Measurements from ENCODE around the gene PAXX.

PAXX gene, protein sequence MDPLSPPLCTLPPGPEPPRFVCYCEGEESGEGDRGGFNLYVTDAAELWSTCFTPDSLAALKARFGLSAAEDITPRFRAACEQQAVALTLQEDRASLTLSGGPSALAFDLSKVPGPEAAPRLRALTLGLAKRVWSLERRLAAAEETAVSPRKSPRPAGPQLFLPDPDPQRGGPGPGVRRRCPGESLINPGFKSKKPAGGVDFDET

DNA sequence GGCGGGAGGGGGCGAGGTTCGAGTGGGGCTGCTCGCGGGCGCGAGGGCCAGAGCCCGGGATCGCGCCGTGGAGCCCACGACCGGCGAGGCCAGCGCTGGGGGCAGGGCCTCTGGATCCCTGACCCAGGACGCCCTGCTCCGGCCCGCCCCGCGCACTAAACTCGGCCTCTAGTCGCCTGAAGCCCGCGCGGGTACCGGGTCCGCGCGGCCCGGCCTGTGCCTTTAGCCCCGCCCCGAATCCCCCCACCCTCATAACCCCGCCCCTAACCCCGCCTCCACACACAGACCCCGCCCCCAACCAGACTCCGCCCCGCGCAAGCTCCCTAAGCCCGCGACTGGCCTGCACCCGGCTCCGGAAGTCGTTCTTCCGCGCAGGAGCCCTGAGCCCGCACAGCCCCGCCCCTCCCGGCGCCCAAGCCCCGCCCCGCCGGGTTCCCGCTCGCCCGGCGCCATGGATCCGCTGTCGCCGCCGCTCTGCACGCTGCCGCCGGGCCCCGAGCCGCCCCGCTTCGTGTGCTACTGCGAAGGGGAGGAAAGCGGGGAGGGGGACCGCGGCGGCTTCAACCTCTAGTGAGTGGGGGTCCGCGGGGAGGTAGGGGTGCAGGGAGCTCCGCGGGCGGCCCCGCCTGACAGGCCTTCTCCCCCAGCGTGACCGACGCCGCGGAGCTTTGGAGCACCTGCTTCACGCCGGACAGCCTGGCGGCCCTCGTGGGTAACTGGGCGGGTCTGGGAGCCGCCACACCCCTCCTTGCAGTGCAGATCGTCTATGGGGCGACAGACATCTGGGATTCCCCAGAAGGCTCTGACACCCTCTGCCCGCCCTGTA is at the start of gene PAXX:
Gene PAXX (plus strand): TSS at position 430 of the 826 bp plus-strand sequence. CDS start 22 bp downstream, at position 452.
- DNase-seq (ENCODE audit: low read depth in 2 of 3, low spot score in 2 of 3): peak; percentile 85 to 92 (median 90)

- no peak for DNase-seq (ENCODE audit: low read depth in 2 of 3, low spot score in 2 of 3)
Observed at GRCh38 chr9:136942881-136943230, 49.4 kb upstream of the PAXX start.

DNA sequence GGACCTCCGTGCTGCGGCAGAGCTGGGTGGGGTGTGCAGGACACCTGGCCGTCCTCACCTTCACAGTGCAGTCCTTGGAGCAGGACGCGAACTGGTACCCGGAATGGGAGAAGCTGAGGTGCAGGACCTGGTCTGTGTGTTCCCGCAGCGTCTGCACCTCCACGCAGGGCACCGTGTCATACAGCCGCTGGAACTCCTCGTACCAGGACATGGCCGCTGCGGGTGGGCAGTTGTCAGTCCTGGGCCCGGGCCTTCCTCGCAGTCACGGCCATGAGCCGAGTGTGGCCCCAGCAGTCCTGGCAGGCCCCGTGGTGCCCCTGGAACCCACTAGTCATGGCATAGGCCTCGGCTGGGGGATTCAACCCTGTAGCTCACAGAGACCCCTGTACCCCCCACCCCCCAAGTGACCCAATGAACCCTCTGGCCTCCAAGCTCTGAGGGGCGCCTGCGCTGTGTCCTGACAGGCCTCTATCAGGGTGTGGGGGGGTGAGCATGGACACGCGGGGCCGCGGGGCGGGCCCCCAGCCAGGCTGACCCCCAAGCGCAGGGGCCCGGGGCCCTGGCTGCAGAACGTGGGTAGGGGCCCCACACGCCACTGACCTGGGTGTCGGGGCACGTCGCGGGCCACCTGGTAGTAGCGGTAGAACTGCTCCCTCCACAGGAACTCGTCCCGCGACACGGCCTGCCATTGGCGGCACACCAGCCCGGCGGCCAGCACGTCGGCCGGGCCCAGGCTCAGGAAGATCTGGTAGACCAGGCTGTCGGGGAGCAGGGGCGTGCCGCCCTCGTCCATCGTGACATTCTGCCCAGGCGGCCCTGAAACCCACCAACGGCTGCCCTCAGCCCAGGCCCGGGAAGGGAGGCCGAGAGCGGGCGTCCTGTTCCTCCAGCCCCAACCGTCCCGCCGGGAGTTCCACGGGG is 48.7 kb upstream of the PAXX start:
- DNase-seq (ENCODE audit: low read depth in 2 of 3, low spot score in 2 of 3): peak in 1 of 3 experiments; percentile 39

DNA sequence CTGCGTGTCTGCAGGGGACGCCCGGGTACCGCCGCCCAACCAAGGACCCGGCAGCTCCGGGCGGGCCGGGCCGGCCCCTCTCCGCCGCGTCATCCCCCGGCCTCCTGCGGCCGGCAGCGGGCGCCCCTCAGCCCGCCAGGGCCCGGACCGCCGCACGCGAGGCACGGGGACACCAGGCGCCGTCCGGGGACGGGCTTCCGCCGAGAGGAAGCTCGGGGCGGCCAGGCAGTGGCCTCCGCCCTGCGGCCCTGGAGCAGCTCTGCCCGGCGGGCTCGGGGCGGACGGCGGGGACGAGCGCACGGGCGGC is 48.1 kb upstream of the PAXX start:
- no peak for DNase-seq (ENCODE audit: low read depth in 2 of 3, low spot score in 2 of 3)

GRCh38 chr9:136944519-136945332 is 47.5 kb upstream of the PAXX start, which contains the start of the genes C8G and FBXW5:
TSS of gene C8G (plus strand) at chr9:136945243. CDS start at chr9:136945321, 78 bp downstream.
TSS of gene FBXW5 (minus strand) at chr9:136944738. CDS start at chr9:136944083, 655 bp downstream.
- peak; percentile 93 to 95 (median 94) for DNase-seq (ENCODE audit: low read depth in 2 of 3, low spot score in 2 of 3)

DNA sequence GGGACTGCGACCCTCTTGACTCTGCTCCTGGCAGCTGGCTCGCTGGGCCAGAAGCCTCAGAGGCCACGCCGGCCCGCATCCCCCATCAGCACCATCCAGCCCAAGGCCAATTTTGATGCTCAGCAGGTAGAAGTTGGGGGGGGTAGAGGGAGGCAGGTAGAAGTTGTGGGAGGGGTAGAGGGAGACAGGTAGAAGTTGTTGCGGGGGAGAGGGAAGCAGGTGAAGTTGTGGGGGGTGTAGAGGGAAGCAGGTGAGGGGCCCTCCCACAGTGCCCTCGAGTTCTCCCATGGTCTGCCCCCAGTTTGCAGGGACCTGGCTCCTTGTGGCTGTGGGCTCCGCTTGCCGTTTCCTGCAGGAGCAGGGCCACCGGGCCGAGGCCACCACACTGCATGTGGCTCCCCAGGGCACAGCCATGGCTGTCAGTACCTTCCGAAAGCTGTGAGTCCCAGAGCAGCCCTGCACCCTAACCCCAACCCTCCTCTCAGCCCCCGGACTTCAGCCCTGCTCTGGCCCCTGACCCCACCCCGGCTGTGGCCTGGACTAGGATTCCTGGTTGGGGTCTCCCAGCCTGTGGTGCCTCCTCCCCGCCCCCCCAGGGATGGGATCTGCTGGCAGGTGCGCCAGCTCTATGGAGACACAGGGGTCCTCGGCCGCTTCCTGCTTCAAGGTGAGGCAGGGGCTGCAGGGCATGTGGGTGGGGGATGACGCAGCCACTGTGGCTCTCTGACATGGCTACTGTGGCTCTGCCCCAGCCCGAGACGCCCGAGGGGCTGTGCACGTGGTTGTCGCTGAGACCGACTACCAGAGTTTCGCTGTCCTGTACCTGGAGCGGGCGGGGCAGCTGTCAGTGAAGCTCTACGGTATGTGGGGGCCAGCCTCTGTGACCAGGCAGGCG is 46.6 kb upstream of the PAXX start:
- DNase-seq (ENCODE audit: low read depth in 2 of 3, low spot score in 2 of 3): no peak

GRCh38 chr9:136946228-136947027 is 45.8 kb upstream of the PAXX start:
- no peak for DNase-seq (ENCODE audit: low read depth in 2 of 3, low spot score in 2 of 3)

GRCh38 chr9:136947028-136947891 is 45.0 kb upstream of the PAXX start:
- DNase-seq (ENCODE audit: low read depth in 2 of 3, low spot score in 2 of 3): no peak

DNA sequence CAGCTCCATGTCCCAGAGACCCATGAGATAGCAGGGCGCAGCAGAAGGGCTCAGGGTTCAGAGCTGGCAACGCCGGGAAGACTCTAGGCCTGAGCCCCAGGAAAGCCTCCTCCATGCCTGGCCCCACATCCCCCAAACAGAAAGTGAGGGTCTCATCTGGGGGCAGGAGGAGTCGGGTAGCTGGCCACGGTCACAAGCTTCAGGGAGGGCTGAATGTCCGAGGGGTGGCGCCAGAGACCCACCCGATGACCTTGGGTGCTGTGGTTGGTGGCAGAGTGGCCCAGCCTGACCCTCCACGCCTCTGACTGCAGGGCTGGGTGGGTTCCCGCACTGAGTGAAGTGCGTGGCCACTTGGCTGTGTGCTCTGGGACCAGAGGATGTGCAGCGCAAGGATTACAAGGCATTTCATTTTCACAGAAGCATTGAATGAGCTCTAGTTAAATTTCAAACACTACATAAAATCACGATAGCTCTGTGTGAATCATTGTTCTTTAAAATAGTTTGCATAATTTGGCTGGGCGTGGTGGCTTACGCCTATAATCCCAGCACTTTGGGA is 44.2 kb upstream of the PAXX start:
- no peak for DNase-seq (ENCODE audit: low read depth in 2 of 3, low spot score in 2 of 3)

DNA sequence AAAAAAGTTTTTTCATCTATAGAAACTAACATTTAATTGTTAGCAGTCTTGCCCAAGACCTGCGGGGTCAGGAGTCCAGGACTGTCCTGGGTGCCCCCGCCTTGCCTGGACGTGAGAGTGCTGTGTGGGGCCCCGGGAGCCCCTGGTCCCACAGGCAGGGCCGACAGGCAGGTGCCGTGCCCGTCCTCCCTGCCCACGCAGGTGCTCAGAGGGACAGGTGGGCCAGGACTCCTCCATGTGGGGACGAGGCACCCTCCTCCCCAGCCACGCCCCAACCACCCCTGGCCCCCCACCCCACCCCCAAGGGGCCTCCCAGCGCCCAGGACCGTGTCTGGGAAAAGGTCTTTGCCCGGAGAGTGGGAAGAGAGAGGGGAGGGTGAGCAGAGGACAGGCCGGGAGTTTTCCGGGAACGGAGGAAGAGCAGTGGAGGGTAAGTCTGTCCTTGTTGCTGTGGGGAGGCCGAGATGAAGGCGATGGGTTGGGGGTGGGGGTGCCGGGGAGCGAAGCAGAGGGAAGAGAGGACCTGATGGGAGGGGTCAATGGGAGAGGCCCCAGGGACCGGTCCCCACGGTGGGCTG is 42.9 kb upstream of the PAXX start:
- no peak for DNase-seq (ENCODE audit: low read depth in 2 of 3, low spot score in 2 of 3)

DNA sequence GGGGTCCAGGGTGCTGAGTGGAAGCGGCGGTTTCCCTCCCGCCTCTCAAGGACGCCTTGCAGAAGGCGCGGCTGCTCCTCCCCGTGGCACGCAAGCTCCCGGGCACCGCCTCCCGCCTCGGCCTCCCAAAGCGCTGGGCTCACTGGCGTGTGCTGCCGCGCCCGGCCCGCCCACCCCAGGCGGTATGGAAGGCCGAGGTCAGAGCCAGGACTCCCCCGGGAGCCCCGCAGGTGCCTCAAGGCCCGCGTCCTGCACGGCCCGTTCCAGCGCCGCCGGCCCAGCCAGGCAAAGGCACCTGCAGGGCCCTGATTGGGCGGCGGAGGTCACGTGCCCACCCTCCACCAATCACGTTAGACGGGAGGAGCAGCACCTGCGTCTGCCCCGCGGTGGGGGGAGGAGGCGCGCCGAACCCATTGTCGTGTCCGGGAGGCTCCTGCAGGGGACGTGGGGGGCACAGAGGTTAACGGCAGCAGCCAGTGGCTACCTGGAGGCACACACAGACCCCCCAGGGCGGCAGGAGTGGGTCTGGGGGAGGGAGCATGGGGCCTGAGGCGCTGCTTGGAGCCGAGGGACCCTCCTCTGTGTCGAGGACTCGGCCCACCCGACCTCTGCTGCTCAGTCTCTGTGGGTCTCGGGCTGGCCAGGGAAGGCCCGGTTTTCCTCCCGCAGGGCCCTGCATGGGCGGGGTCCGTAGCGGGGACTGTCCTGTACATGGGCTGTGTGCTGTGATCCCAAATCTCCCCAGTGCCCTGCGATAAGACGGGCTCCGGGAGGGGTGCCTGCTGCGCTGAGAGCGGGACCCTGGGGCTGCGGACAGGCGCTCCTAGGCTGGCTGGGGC is 42.2 kb upstream of the PAXX start:
- DNase-seq (ENCODE audit: low read depth in 2 of 3, low spot score in 2 of 3): peak; percentile 85 to 94 (median 87)

- DNase-seq (ENCODE audit: low read depth in 2 of 3, low spot score in 2 of 3): no peak
Observed at GRCh38 chr9:136950656-136951276, 41.5 kb upstream of the PAXX start.

- no peak for DNase-seq (ENCODE audit: low read depth in 2 of 3, low spot score in 2 of 3)
Observed at GRCh38 chr9:136951541-136952320, 40.5 kb upstream of the PAXX start, which contains the start of gene LCN12. TSS of gene LCN12 (plus strand) at chr9:136952273. CDS start at chr9:136952328, 55 bp downstream.

DNA sequence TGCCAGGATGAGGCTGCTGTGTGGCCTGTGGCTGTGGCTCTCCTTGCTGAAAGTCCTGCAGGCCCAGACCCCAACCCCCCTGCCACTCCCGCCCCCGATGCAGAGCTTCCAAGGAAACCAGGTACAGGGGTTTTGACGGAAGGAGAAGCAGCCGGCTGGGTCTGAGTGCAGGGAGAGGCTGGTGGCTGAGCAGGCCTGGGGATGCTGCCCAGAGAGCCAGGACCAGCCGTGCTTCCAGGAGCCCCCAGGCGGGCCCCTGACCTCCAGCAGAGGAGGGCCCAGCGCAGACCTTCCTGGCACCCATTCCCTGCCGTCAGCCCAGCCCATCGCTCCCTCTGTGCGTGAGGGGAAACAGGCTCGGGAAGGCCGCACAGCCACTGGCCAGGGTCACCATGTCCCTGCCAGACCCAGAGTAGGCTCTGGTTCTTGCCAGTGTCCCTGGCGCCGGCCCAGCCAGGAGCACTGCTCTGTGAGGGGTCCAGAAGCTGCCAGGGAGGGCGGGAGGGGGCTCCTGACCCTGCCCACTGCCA is 39.8 kb upstream of the PAXX start:
- DNase-seq (ENCODE audit: low read depth in 2 of 3, low spot score in 2 of 3): no peak
